CMK (cell line): Measurements from ENCODE around the gene CHCHD6.

ENCODE experiments used
- DNase-seq: peaks from one replicate; pipeline ENCODE4 v3.0.0-alpha.2; 2010; ENCODE audit warnings: low read depth

Gene CHCHD6

GRCh38 chr3:126959921-126960603 is 256.0 kb downstream of the CHCHD6 start:
- no peak for DNase-seq

- DNase-seq: no peak
Measured at GRCh38 chr3:126960604-126960995, 256.6 kb downstream of the CHCHD6 start.

GRCh38 chr3:126961191-126961790 is 257.3 kb downstream of the CHCHD6 start:
- no peak for DNase-seq

- DNase-seq: no peak
Measured at GRCh38 chr3:126961791-126962461, 257.9 kb downstream of the CHCHD6 start.

GRCh38 chr3:126962756-126963155 is 258.7 kb downstream of the CHCHD6 start:
- DNase-seq: no peak

GRCh38 chr3:126963261-126964190 is 259.5 kb downstream of the CHCHD6 start:
- DNase-seq: no peak

- no peak for DNase-seq
Measured at GRCh38 chr3:126964261-126964660, 260.2 kb downstream of the CHCHD6 start.

GRCh38 chr3:126964950-126965349 is 260.9 kb downstream of the CHCHD6 start:
- DNase-seq: no peak

GRCh38 chr3:126965526-126966080 is 261.6 kb downstream of the CHCHD6 start:
- DNase-seq: no peak

GRCh38 chr3:126967386-126967785 is 263.3 kb downstream of the CHCHD6 start:
- no peak for DNase-seq

GRCh38 chr3:126968391-126969390 is 264.7 kb downstream of the CHCHD6 start:
- DNase-seq: no peak

- no peak for DNase-seq
Measured at GRCh38 chr3:126969586-126969985, 265.5 kb downstream of the CHCHD6 start.

- no peak for DNase-seq
Measured at GRCh38 chr3:126970101-126970500, 266.1 kb downstream of the CHCHD6 start.

GRCh38 chr3:126970921-126971320 is 266.9 kb downstream of the CHCHD6 start:
- DNase-seq: no peak

- DNase-seq: no peak
Measured at GRCh38 chr3:126971891-126972351, 267.9 kb downstream of the CHCHD6 start.

- no peak for DNase-seq
Measured at GRCh38 chr3:126972866-126973265, 268.8 kb downstream of the CHCHD6 start.

GRCh38 chr3:126973814-126974213 is 269.8 kb downstream of the CHCHD6 start:
- no peak for DNase-seq

GRCh38 chr3:126974756-126975155 is 270.7 kb downstream of the CHCHD6 start:
- DNase-seq: no peak

GRCh38 chr3:126976906-126977305 is 272.9 kb downstream of the CHCHD6 start:
- DNase-seq: no peak

GRCh38 chr3:126977821-126978220 is 273.8 kb downstream of the CHCHD6 start:
- DNase-seq: no peak

- DNase-seq: no peak
Measured at GRCh38 chr3:126978291-126978690, 274.3 kb downstream of the CHCHD6 start.
